ENCODE data around the gene CDCA7.

DNA sequence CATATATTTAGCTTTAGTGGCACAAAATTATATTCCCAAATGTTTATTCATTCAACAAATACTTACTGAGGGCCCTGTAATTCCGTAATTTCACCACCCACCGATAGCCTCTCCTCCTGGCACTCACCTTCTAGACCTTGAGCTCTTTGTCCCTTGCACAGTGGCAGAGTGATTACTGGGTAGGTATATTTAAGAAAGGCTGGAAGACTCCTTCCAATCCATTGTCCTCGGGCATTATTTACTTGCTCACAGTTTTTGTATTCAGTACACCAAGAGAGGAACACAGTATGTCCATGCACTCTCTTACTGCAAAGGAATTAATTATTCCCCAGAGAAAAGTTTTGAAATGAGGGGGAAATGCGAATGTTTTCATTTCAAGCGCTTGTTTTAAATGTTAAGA, 1.1 kb upstream of the CDCA7 start:
- TF ChIP-seq, protein P1, sequence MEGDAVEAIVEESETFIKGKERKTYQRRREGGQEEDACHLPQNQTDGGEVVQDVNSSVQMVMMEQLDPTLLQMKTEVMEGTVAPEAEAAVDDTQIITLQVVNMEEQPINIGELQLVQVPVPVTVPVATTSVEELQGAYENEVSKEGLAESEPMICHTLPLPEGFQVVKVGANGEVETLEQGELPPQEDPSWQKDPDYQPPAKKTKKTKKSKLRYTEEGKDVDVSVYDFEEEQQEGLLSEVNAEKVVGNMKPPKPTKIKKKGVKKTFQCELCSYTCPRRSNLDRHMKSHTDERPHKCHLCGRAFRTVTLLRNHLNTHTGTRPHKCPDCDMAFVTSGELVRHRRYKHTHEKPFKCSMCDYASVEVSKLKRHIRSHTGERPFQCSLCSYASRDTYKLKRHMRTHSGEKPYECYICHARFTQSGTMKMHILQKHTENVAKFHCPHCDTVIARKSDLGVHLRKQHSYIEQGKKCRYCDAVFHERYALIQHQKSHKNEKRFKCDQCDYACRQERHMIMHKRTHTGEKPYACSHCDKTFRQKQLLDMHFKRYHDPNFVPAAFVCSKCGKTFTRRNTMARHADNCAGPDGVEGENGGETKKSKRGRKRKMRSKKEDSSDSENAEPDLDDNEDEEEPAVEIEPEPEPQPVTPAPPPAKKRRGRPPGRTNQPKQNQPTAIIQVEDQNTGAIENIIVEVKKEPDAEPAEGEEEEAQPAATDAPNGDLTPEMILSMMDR (IDR thresholded peaks at IDR 0.05), result no peak
- no peak for TF ChIP-seq POLR2AphosphoS5 (IDR thresholded peaks at IDR 0.05)
